GM19463 (cell line): Measurements from ENCODE around the gene JARID2.
A peak's percentile ranks its signal among the peaks of the same experiment; 100 is the strongest.
"Not testable (repeated sequence)": the region's sequence is repeated elsewhere in the genome, so short reads cannot be mapped to it uniquely, and the experiment has no call there.

ENCODE experiments used
- ATAC-seq: cut with Tn5 transposase; IDR thresholded peaks from one replicate; pipeline ENCODE4 v1.9.1; 2021; ENCODE audit warnings: mild to moderate bottlenecking, moderate library complexity; ENCODE audit not compliant: unreplicated experiment

Gene JARID2

GRCh38 chr6:15287670-15288375 is 42.0 kb downstream of the JARID2 start:
- ATAC-seq: peak; percentile 97

DNA sequence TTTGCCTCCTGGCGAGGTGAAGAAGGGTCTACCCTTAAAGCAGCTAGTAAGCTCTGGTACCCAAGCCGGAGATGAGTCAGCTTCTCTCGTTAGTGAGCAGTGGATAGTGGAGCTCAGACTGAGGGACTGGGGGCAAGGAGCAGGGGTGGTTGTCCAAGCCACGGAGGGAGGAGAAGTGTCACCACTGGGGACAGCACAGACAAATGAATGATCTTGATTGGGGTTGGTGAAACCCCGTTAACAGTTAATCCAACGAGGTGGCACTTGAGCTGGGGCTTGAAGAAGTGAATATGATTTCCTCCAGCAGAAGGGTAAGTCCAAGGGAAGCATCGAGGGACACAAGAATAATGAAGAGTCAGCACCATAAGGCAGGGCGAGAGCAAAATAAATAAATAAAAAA is 43.0 kb downstream of the JARID2 start:
- ATAC-seq: no peak

- not testable (repeated sequence) for ATAC-seq
These were observed 43.6 kb downstream of the JARID2 start for GRCh38 chr6:15289456-15289855.

GRCh38 chr6:15290067-15290680 is 44.3 kb downstream of the JARID2 start:
- no peak for ATAC-seq

- no peak for ATAC-seq
These were observed 45.3 kb downstream of the JARID2 start for GRCh38 chr6:15290962-15291704.

DNA sequence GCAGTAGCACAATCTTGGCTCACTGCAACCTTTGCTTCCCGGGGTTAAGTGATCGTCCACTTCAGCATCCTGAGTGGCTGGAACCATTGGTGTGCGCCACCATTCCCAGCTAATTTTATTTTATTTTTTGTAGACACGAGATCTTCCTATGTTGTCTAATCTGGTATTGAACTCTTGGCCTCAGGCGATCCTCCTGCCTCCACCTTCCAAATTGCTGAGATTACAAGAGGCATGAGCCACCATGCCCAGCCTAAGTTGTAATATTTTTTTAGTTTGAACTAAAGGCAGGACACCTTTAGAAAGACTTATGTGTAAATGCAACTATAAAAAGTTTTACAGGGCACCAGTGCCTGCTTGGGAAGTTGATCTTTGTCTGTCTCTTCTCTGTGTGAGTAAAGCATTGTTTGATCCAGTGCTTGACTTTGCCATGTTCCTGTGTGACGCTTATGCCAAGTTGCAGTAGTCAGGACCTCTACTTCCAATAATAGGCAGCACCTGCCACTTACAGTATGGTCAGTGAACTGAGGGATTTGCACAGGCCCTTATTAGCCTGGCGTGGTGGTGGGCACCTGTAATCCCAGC is 46.9 kb downstream of the JARID2 start:
- no peak for ATAC-seq

GRCh38 chr6:15293674-15294073 is 47.8 kb downstream of the JARID2 start:
- no peak for ATAC-seq

- ATAC-seq: no peak
These were observed 48.6 kb downstream of the JARID2 start for GRCh38 chr6:15294504-15294903.

DNA sequence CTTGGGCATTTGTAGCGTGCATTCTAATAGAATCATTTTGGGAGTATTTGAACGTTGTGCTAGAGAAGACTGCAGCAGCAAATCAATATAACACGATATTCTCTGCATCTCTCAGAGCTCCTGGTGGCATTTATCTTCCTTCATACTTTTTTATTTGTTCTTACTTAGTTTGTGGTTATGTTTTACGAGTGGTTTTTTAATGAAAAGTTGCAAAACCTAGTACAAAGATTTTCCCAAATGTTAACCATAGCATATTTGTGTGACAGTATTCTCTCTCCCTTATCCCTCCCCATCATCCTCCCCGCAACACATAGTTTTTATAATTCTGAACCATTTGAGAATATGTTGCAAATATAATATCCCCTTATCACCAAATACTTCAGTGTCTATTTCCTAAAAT is 50.4 kb downstream of the JARID2 start:
- no peak for ATAC-seq

DNA sequence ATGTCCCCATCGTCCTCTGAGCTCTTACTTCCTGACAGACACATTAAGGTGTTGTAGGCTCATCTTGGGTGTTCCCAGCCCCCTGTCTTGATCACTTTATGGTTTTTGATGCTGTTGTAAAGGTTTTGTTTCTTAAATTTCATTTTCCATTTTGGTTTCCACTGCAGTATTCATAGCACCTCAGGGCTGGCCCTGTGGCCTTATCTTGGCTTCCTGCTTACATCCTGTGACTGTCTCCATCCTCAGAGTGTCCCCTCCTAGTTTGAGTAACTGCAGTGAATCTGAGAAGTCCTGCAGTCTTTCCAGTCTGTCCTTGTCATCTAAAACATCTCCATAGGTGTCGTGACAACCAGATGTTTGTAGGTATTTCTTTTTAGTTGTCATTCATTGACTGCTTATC is 50.9 kb downstream of the JARID2 start:
- peak; percentile 42 for ATAC-seq

GRCh38 chr6:15297167-15297566 is 51.3 kb downstream of the JARID2 start:
- ATAC-seq: not testable (repeated sequence)

DNA sequence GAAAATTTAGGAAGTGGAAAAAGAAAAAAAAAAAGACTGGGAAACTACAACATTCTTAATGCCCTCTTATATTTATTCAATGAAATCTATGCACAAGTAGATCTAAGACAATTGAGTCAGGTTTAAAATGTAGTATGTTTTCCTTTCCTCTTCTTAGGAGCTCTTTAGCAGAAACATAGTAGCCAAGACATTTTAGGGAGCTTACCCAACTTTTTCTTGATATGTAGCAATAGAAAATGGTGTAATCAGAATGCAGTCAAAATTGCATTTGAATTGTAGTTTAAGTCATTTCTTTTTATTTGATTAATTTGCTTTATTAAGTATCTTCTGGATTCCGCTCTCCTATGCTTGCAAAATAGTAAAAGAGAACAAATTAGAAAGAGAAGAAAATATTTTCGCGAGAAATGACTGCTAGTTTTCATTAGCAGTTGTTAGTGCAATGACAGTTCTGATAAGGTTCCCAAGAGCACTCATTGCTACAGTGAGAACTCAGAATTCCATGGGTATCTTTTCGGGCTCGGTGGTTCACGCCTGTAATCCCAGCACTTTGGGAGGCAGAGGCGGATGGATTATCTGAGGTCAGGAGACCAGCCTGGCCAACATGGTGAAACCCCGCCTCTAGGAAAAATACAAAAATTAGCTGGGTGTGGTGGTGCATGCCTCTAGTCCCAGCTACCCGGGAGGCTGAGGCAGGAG is 52.2 kb downstream of the JARID2 start:
- ATAC-seq: no peak

DNA sequence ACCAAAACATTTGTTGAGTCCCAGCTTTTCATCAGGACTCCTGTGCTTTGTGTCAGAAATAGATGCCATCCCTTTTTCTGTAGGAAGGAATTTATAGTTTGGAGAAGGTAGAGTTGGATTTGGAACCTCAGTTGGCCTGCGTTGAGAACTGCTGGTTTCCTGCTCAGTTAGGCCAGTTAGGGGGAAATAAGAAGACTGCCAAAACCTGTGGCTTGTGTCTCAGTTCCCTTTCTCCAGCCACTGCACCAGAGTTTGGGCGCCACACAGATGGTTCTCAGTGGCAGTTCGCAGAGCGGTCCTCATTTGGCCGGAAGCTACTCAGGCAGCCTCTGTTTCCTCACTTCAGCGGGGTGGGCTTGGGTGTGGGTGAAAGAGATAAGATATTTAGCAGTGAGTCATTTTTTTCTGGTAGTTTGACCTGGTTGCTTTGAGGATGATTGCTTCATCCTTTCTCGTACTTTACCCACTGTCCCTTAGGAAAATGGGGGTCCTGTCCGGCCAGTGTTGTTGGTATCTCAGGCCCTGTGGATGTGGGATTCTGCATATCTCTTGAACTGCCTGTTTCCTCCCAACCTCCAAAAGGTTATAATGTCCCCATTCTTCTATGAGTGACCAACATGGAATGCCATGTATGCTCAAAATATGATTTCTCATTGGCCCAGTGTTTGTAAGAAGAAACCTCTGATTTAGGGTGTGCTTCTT is 53.7 kb downstream of the JARID2 start:
- ATAC-seq: peak; percentile 81

GRCh38 chr6:15301179-15302006 is 55.5 kb downstream of the JARID2 start:
- no peak for ATAC-seq

DNA sequence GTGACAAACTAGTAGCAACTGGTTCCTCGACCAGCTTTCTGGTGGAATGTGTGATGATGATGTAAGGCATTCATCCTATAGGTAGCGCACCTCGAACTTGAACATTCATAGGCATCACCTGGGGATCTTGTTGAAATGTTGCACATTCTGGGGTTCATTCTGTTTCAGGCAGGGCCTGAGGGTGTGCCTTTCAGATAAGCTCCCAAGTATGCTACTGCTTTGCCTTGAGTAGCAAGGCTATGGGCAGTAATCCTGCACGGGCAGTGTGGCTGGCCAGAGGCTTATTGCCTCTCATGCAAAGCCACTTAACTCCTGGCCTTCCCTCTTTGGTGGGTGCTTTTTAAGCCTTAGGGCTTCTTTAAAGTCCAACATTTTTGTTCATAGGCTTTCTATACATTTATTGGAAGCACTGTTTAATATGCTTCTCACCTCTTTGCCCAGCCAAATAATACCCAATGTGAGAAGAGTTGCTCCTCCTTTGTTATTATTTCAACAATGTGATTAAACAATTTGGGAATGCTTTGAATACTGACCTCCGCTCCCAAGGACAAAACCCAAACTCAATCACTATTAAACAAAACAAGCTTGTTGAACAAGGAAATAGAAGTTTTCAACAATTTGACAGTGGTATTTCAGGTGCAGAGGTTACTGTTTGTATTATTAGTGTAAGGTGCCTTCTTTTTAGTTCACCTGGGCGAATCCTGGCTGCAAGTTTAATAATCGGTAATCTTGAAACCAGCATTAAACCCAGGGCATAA is 57.5 kb downstream of the JARID2 start:
- ATAC-seq: no peak

DNA sequence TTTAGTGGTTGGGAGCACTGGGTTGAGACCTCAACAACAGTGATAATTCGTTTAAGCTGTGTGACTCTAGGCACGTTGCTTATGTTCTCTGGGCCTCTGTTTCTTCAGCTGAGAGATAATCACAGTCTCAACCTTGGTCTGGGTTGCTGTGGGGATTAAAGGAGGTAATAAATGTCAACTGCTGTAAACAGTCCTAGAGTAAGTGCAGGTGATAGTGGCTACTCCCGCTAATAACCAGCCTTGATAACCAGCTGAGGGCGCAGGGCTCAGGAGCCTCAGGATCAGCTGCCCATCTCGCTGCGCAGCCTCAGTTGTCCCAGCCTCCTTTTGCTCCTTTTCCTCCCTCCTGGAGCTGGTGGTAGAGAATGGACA is 58.0 kb downstream of the JARID2 start:
- ATAC-seq: no peak

- no peak for ATAC-seq
These were observed 58.6 kb downstream of the JARID2 start for GRCh38 chr6:15304337-15305042.

DNA sequence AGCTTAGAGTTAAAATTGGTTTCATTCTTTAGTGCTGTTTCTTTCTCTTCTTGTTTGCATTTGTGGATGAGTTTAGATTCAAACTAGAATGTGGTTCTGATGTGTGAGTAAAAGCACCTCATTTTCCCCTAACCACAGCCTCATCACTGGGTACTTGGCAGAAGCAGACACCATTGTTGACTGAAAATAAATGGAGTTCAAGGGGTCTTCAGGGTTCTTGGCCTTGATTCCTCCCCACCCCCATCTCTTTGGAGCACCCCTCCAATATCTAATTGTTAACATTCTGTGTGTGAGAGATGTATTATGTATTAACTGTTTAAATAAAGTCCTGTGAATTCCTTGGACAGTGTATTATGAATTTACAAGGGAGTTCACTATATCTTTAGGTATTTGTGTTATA is 59.6 kb downstream of the JARID2 start:
- peak; percentile 55 for ATAC-seq
